ENCODE results near the gene FGF19. TPM values are rescaled to one million over a fixed set of nuclear protein-coding genes. Genes with fewer than 3 reads are reported as not detected.
"Not testable (repeated sequence)": the region's sequence is repeated elsewhere in the genome, so short reads cannot be mapped to it uniquely, and the experiment has no call there.

FGF19 gene
- total RNA-seq, 2 donors from 2014 or later = not detected

- Histone ChIP-seq H3K27ac (no peak overlapping the region), H3K9me3 (no peaks in the 10 kb centered on the region), H3K4me3 (no peak overlapping the region), H3K27me3 (no peaks in the 10 kb centered on the region), H3K36me3 (replicated peaks in 1 of 2; ENCODE audit: insufficient read depth in 1 of 2, low read depth in 2 of 2) (no peaks in the 10 kb centered on the region), H3K4me1 (no peaks in the 10 kb centered on the region)
- ATAC-seq (no peak), DNase-seq (no peak)
- TF ChIP-seq POLR2A (IDR thresholded peaks at IDR 0.05) = no peak
- no peak for TF ChIP-seq CTCF (IDR thresholded peaks at IDR 0.05)
- intact Hi-C loops (cut with DNase I) = loop anchor here (5.0 to 10.0 kb wide), 2 partner anchors 184 to 486 kb away; no protein-coding TSS in a partner anchor
- WGBS, 2 donors = 76 to 85% methylated on average over 2 of the region's 2 CpGs
Observed at GRCh38 chr11:69698362-69698761, 5.5 kb downstream of the FGF19 start.

GRCh38 chr11:69697861-69698260 lies 6.0 kb downstream of the FGF19 start:
- Histone ChIP-seq H3K4me3 (no peak overlapping the region), H3K4me1 (no peaks in the 10 kb centered on the region), H3K27ac (no peak overlapping the region), H3K27me3 (no peaks in the 10 kb centered on the region), H3K9me3 (no peaks in the 10 kb centered on the region), H3K36me3 (replicated peaks in 1 of 2; ENCODE audit: insufficient read depth in 1 of 2, low read depth in 2 of 2) (no peaks in the 10 kb centered on the region)
- no peak for ATAC-seq
- intact Hi-C loops (cut with DNase I) = loop anchor here (5.0 to 10.0 kb wide), 2 partner anchors 184 to 487 kb away; no protein-coding TSS in a partner anchor
- DNase-seq = no peak
- WGBS, 2 donors = 65 to 79% methylated on average over 9 to 10 of the region's 10 CpGs
- no peak for TF ChIP-seq POLR2A (IDR thresholded peaks at IDR 0.05)
- no peak for TF ChIP-seq CTCF (IDR thresholded peaks at IDR 0.05)

- no peak for DNase-seq
- Histone ChIP-seq H3K27ac (no peak overlapping the region), H3K9me3 (no peaks in the 10 kb centered on the region), H3K4me3 (no peak overlapping the region), H3K36me3 (replicated peaks in 1 of 2; ENCODE audit: insufficient read depth in 1 of 2, low read depth in 2 of 2) (no peaks in the 10 kb centered on the region), H3K27me3 (no peaks in the 10 kb centered on the region), H3K4me1 (no peaks in the 10 kb centered on the region)
- no peak for ATAC-seq
- intact Hi-C loops (cut with DNase I) = loop anchor here (5.0 to 10.0 kb wide), 2 partner anchors 185 to 487 kb away; no protein-coding TSS in a partner anchor
- 79 to 83% methylated on average over 2 to 8 of the region's 8 CpGs for WGBS, 2 donors
- TF ChIP-seq CTCF (IDR thresholded peaks at IDR 0.05) (no peak), POLR2A (IDR thresholded peaks at IDR 0.05) (no peak)
Observed at GRCh38 chr11:69697469-69697843, 6.4 kb downstream of the FGF19 start.

GRCh38 chr11:69696749-69697468 lies 6.9 kb downstream of the FGF19 start:
- no peak for ATAC-seq
- no peak for DNase-seq
- 52 to 54% methylated on average over 10 to 15 of the region's 15 CpGs for WGBS, 2 donors
- no peak overlapping the region for H3K27ac ChIP-seq
- no peaks in the 10 kb centered on the region for H3K36me3 ChIP-seq (replicated peaks in 1 of 2; ENCODE audit: insufficient read depth in 1 of 2, low read depth in 2 of 2)
- no peaks in the 10 kb centered on the region for H3K9me3 ChIP-seq
- H3K4me1 ChIP-seq = no peaks in the 10 kb centered on the region
- no peaks in the 10 kb centered on the region for H3K27me3 ChIP-seq
- no peak for TF ChIP-seq CTCF (IDR thresholded peaks at IDR 0.05)
- TF ChIP-seq POLR2A (IDR thresholded peaks at IDR 0.05) = no peak
- intact Hi-C loops (cut with DNase I) = loop anchor here (5.0 to 10.0 kb wide), 2 partner anchors 185 to 488 kb away; no protein-coding TSS in a partner anchor
- H3K4me3 ChIP-seq = no peak overlapping the region

GRCh38 chr11:69695995-69696394 lies 7.8 kb downstream of the FGF19 start:
- not testable (repeated sequence) for H3K4me3 ChIP-seq; H3K36me3 ChIP-seq (replicated peaks in 1 of 2; ENCODE audit: insufficient read depth in 1 of 2, low read depth in 2 of 2); H3K27ac ChIP-seq; H3K4me1 ChIP-seq; ATAC-seq; H3K9me3 ChIP-seq; H3K27me3 ChIP-seq; DNase-seq
- intact Hi-C loops (cut with DNase I) = loop anchor here (5.0 to 10.0 kb wide), 2 partner anchors 186 to 489 kb away; no protein-coding TSS in a partner anchor
- WGBS, 2 donors = 80% methylated on average over 6 of the region's 6 CpGs; no CpG with 5 or more reads in 1 of the 2 donors

Measured in body of pancreas (tissue), 4 donors.